HG03139 (cell line): ENCODE measurements around the gene OSGIN1.
A peak's percentile ranks its signal among the peaks of the same experiment; 100 is the strongest.

Source experiments
- ATAC-seq: cut with Tn5 transposase; IDR thresholded peaks from one replicate; pipeline ENCODE4 v1.9.1; 2021; ENCODE audit not compliant: unreplicated experiment

Gene OSGIN1

GRCh38 chr16:83956336-83957289 is 3.6 kb downstream of the OSGIN1 start:
- ATAC-seq: peak; percentile 38

GRCh38 chr16:83957296-83957855 is 4.3 kb downstream of the OSGIN1 start:
- ATAC-seq: no peak

GRCh38 chr16:83958137-83958845 is 5.3 kb downstream of the OSGIN1 start:
- ATAC-seq: no peak

GRCh38 chr16:83958846-83959565 is 6.0 kb downstream of the OSGIN1 start:
- no peak for ATAC-seq

GRCh38 chr16:83959656-83960434 is 6.8 kb downstream of the OSGIN1 start:
- ATAC-seq: no peak

- ATAC-seq: no peak
Measured at GRCh38 chr16:83960521-83961249, 7.6 kb downstream of the OSGIN1 start.

- ATAC-seq: no peak
Measured at GRCh38 chr16:83961591-83961990, 8.6 kb downstream of the OSGIN1 start.

GRCh38 chr16:83963277-83964119 is 10.5 kb downstream of the OSGIN1 start:
- no peak for ATAC-seq

GRCh38 chr16:83964684-83965443 is 11.8 kb downstream of the OSGIN1 start:
- no peak for ATAC-seq

GRCh38 chr16:83965444-83966152 is 12.6 kb downstream of the OSGIN1 start:
- no peak for ATAC-seq

GRCh38 chr16:83966153-83966696 is 13.2 kb downstream of the OSGIN1 start:
- no peak for ATAC-seq

- ATAC-seq: no peak
Measured at GRCh38 chr16:83967091-83967490, 14.1 kb downstream of the OSGIN1 start.

- ATAC-seq: no peak
Measured at GRCh38 chr16:83967838-83968305, 14.8 kb downstream of the OSGIN1 start, which contains the start of gene NECAB2. Gene NECAB2 (plus strand): TSS chr16:83968244. CDS start chr16:83968649, 405 bp downstream.

- no peak for ATAC-seq
Measured at GRCh38 chr16:83968306-83968851, 15.3 kb downstream of the OSGIN1 start.

- ATAC-seq: no peak
Measured at GRCh38 chr16:83968891-83969649, 16.0 kb downstream of the OSGIN1 start.
